ENCODE measurements around the gene STAC. TPM values are rescaled to one million over a fixed set of nuclear protein-coding genes. Genes with fewer than 3 reads are reported as not detected.

STAC gene
- polyA plus RNA-seq, 1 experiment, result 1.5 TPM

- CTCF ChIA-PET, result no interaction called here
- no peak for DNase-seq (ENCODE audit: low read depth, low spot score)
- no peaks in the 10 kb centered on the region for H3K9me3 ChIP-seq (ENCODE audit: control insufficient read depth, insufficient read depth, low read length)
- no peak overlapping the region for H3K4me3 ChIP-seq (ENCODE audit: low read depth, low read length)
- POLR2A ChIA-PET, result no interaction called here
- H3K27ac ChIP-seq (ENCODE audit: low read depth, low read length), result no peak overlapping the region
- no peaks in the 10 kb centered on the region for H3K27me3 ChIP-seq (ENCODE audit: control insufficient read depth, insufficient read depth, low read length)
- peak; percentile 33 for TF ChIP-seq CTCF (IDR thresholded peaks at IDR 0.05; ENCODE audit: low read depth, low read length)
Observed at GRCh38 chr3:36408146-36408545, 27.8 kb downstream of the STAC start.

- no peak for TF ChIP-seq CTCF (IDR thresholded peaks at IDR 0.05; ENCODE audit: low read depth, low read length)
- POLR2A ChIA-PET, result no interaction called here
- Histone ChIP-seq H3K27me3 (ENCODE audit: control insufficient read depth, insufficient read depth, low read length) (no peaks in the 10 kb centered on the region), H3K27ac (ENCODE audit: low read depth, low read length) (no peak overlapping the region), H3K9me3 (ENCODE audit: control insufficient read depth, insufficient read depth, low read length) (no peaks in the 10 kb centered on the region), H3K4me3 (ENCODE audit: low read depth, low read length) (no peak overlapping the region)
- DNase-seq (ENCODE audit: low read depth, low spot score), result no peak
- CTCF ChIA-PET, result no interaction called here
Observed at GRCh38 chr3:36409862-36410261, 29.6 kb downstream of the STAC start.

- CTCF ChIA-PET, result no interaction called here
- no peak overlapping the region for H3K4me3 ChIP-seq (ENCODE audit: low read depth, low read length)
- H3K27ac ChIP-seq (ENCODE audit: low read depth, low read length), result no peak overlapping the region
- no peak for DNase-seq (ENCODE audit: low read depth, low spot score)
- no peaks in the 10 kb centered on the region for H3K27me3 ChIP-seq (ENCODE audit: control insufficient read depth, insufficient read depth, low read length)
- no peaks in the 10 kb centered on the region; the same call in 1 of the 2 replicates for H3K9me3 ChIP-seq (ENCODE audit: control insufficient read depth, insufficient read depth, low read length)
- no peak for TF ChIP-seq CTCF (IDR thresholded peaks at IDR 0.05; ENCODE audit: low read depth, low read length)
- POLR2A ChIA-PET, result no interaction called here
Observed at GRCh38 chr3:36411587-36411986, 31.3 kb downstream of the STAC start.

GRCh38 chr3:36416599-36416998, 36.3 kb downstream of the STAC start:
- Histone ChIP-seq H3K27me3 (ENCODE audit: control insufficient read depth, insufficient read depth, low read length) (no peaks in the 10 kb centered on the region), H3K4me3 (ENCODE audit: low read depth, low read length) (no peak overlapping the region), H3K27ac (ENCODE audit: low read depth, low read length) (no peak overlapping the region), H3K9me3 (ENCODE audit: control insufficient read depth, insufficient read depth, low read length) (no peaks in the 10 kb centered on the region; the same call in 1 of the 2 replicates)
- POLR2A ChIA-PET, result no interaction called here
- CTCF ChIA-PET, result no interaction called here
- no peak for DNase-seq (ENCODE audit: low read depth, low spot score)
- no peak for TF ChIP-seq CTCF (IDR thresholded peaks at IDR 0.05; ENCODE audit: low read depth, low read length)

GRCh38 chr3:36417237-36417636, 36.9 kb downstream of the STAC start:
- H3K27ac ChIP-seq (ENCODE audit: low read depth, low read length), result no peak overlapping the region
- H3K4me3 ChIP-seq (ENCODE audit: low read depth, low read length), result no peak overlapping the region
- CTCF ChIA-PET, result no interaction called here
- H3K27me3 ChIP-seq (ENCODE audit: control insufficient read depth, insufficient read depth, low read length), result no peaks in the 10 kb centered on the region
- DNase-seq (ENCODE audit: low read depth, low spot score), result no peak
- POLR2A ChIA-PET, result no interaction called here
- no peak for TF ChIP-seq CTCF (IDR thresholded peaks at IDR 0.05; ENCODE audit: low read depth, low read length)
- no peaks in the 10 kb centered on the region; the same call in 1 of the 2 replicates for H3K9me3 ChIP-seq (ENCODE audit: control insufficient read depth, insufficient read depth, low read length)

Measured in AG04450 (cell line).